Right lobe of liver (tissue), 6 donors: Measurements from ENCODE around the gene MORC2. TPM values are rescaled to one million over a fixed set of nuclear protein-coding genes. Genes with fewer than 3 reads are reported as not detected.

Experiments
- ATAC-seq, 4 donors: fragments of 200-7000 bp; cut with Tn5 transposase; one replicate each; pipeline ENCODE4 v1.9.1; 2020; ENCODE audit warnings: mild to moderate bottlenecking in 4 of 4, moderate library complexity in 4 of 4
- DNase-seq, 3 donors: peaks; one replicate each; pipeline ENCODE4 v3.0.0-alpha.2; 2020
- H3K27ac ChIP-seq, 3 donors: fragments of 200-600 bp; one replicate each; pipeline ENCODE4 v1.8.0; 2022
- H3K27me3 ChIP-seq, 2 donors: fragments of 200-600 bp; one replicate each; pipeline ENCODE4 v1.8.0; 2022
- H3K36me3 ChIP-seq, 4 donors: fragments of 200-600 bp; sonication (generic) in 1 of 4; one replicate each; pipeline versions ENCODE4 v1.5.1 to v1.8.0; 2017 to 2022; ENCODE audit warnings: control low read depth in 1 of 4
- H3K4me1 ChIP-seq, 4 donors: fragments of 200-600 bp; sonication (generic) in 1 of 4; one replicate each; pipeline versions ENCODE4 v1.5.1 to v1.8.0; 2017 to 2022; ENCODE audit warnings: control low read depth in 1 of 4
- H3K4me3 ChIP-seq, 3 donors: fragments of 200-600 bp; one replicate each; pipeline ENCODE4 v1.8.0; 2022
- H3K9me3 ChIP-seq, 4 donors: fragments of 200-600 bp; sonication (generic) in 1 of 4; one replicate each; pipeline versions ENCODE4 v1.5.1 to v1.8.0; 2017 to 2022; ENCODE audit warnings: control low read depth in 1 of 4
- POLR2A ChIP-seq: fragments of 450-650 bp; IDR thresholded peaks from one replicate; pipeline ENCODE4 v1.6.1; 2017; ENCODE audit warnings: antibody characterized with exemption, mild to moderate bottlenecking
- WGBS: methylation state at CpG from one replicate; pipeline ENCODE4 v1.1.6; 2018; ENCODE audit warnings: low coverage, low lambda C conversion rate; ENCODE audit not compliant: insufficient coverage; ENCODE audit errors: missing lambda C conversion rate; 5-methylcytosine and 5-hydroxymethylcytosine counted together
- intact Hi-C, 2 donors: fragments of 100-400 bp; cut with DNase I; formaldehyde crosslinking; loops; one replicate each; pipeline versions ENCODE4 v1.11.2 to v1.14.1; 2022
- total RNA-seq, 6 experiments: library from RNA; depleted of rRNA in 2 of 6; stranded (reverse); fragments of >200 nt in 2 of 6; fragmentation: NEBNext Ultra II Directional in 3 of 6; extraction: Animal tissue kit (Norgen Biotek cat#: 25700) in 3 of 6; gene quantifications; one replicate each; pipeline versions ENCODE4 v1.1.0 to v1.2.4, GENCODE V29; 2016 to 2023
- TF ChIP-seq, protein P1 (sequence below), 4 donors: fragments of 200-600 bp in 3 of 4; fragments of 450-650 bp in 1 of 4; IDR thresholded peaks; one replicate each; pipeline versions ENCODE4 v1.5.1 to v1.8.0; 2016 to 2022; ENCODE audit warnings: antibody characterized with exemption in 4 of 4, mild to moderate bottlenecking in 2 of 4
- donor health status: DM: no; HTN: yes; CAD: no.
- donor health status: DM: no; HTN: no; CAD: no.
- donor health status: DM: no; HTN: no; CAD: no.
- donor health status: DM: no; HTN: yes; CAD: no.
- donor health status: DM: no; HTN: yes; CAD: no.

Gene MORC2
- total RNA-seq, 6 experiments from 2014 or later: 7.0 to 15.6 (median 10.8) TPM

DNA sequence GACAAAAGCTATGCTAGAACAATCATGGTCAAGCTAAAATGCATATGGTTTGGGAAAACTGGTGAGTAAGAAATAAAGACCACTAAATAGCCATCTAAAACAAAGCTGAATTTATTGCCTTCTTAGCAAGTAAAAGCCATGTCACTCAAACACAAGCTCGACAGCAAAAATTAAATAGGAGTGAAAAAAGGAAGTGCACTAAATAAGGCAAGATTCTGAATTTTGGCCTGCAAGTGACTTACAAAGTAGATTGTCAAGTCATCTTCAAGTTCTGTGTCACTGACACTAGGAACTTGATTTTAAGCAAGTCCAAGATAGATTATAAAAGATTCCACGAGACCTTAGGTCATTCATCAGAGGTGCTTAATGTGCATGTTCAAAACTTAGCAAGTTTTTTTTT lies 27.9 kb upstream of the MORC2 start:
- no peaks in the 10 kb centered on the region for H3K27me3 ChIP-seq
- TF ChIP-seq, protein P1, sequence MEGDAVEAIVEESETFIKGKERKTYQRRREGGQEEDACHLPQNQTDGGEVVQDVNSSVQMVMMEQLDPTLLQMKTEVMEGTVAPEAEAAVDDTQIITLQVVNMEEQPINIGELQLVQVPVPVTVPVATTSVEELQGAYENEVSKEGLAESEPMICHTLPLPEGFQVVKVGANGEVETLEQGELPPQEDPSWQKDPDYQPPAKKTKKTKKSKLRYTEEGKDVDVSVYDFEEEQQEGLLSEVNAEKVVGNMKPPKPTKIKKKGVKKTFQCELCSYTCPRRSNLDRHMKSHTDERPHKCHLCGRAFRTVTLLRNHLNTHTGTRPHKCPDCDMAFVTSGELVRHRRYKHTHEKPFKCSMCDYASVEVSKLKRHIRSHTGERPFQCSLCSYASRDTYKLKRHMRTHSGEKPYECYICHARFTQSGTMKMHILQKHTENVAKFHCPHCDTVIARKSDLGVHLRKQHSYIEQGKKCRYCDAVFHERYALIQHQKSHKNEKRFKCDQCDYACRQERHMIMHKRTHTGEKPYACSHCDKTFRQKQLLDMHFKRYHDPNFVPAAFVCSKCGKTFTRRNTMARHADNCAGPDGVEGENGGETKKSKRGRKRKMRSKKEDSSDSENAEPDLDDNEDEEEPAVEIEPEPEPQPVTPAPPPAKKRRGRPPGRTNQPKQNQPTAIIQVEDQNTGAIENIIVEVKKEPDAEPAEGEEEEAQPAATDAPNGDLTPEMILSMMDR (IDR thresholded peaks at IDR 0.05): no peak
- no peak for TF ChIP-seq POLR2A
- no peak for DNase-seq
- peaks cover 0 to 5% (median 2%) of the 10 kb centered on the region in 4 donors for H3K4me1 ChIP-seq
- intact Hi-C loops: no loop called here
- WGBS: 44% methylated on average over 2 of the region's 2 CpGs
- ATAC-seq: no peak
- H3K4me3 ChIP-seq: no peak overlapping the region
- H3K36me3 ChIP-seq: no peaks in the 10 kb centered on the region
- no peaks in the 10 kb centered on the region for H3K9me3 ChIP-seq
- H3K27ac ChIP-seq: no peak overlapping the region

DNA sequence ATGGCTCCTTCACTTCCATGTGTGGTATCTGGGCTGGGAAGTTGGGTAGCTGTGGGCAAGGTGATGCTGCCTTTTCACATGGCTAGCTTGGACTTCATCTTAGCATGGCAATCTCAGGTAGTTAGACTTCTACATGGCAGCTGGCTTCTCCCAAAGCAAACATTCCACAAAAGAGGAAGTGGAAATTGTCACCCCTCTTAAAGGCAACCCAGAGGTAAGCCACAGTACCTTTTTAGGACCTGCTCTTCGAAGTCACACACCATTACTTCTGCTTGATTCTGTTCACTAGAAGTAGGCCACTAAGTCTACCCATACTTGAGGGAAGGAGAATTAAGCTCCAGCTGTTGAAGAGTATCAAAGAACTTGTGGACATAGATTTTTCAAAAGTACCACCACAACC lies 26.4 kb upstream of the MORC2 start:
- Histone ChIP-seq H3K4me1 (no peaks in the 10 kb centered on the region), H3K9me3 (no peaks in the 10 kb centered on the region), H3K4me3 (no peak overlapping the region), H3K27ac (no peak overlapping the region), H3K27me3 (no peaks in the 10 kb centered on the region), H3K36me3 (no peaks in the 10 kb centered on the region)
- no CpG with 5 or more reads among the region's 1 CpG for WGBS
- intact Hi-C loops: no loop called here
- no peak for DNase-seq
- TF ChIP-seq, protein P1 (IDR thresholded peaks at IDR 0.05): no peak
- no peak for TF ChIP-seq POLR2A
- ATAC-seq: no peak

DNA sequence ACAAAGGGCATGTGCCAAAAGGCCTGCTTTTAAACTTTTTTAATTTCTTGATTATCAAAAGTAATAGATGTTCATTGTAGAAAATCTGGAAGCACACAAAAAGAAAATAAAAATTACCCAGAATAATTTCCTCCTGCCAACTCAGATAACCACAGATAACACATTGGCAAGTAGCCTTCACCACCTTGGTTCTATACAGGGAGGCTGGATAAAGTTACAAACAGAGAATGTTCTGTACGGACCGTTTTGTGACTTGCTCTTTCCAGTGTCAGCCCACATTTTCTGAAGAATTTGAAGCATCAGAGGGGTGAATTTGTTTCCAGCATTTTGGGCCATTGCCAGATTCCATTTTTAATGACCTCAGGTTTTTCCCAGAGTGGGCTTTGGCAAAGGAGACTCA lies 24.0 kb upstream of the MORC2 start:
- 54% methylated on average over 2 of the region's 2 CpGs for WGBS
- Histone ChIP-seq H3K27me3 (no peaks in the 10 kb centered on the region), H3K27ac (no peak overlapping the region), H3K4me1 (no peaks in the 10 kb centered on the region), H3K36me3 (no peaks in the 10 kb centered on the region), H3K4me3 (no peak overlapping the region), H3K9me3 (no peaks in the 10 kb centered on the region)
- ATAC-seq (no peak), DNase-seq (no peak)
- intact Hi-C loops: no loop called here
- TF ChIP-seq POLR2A: no peak
- TF ChIP-seq, protein P1 (IDR thresholded peaks at IDR 0.05): no peak

DNA sequence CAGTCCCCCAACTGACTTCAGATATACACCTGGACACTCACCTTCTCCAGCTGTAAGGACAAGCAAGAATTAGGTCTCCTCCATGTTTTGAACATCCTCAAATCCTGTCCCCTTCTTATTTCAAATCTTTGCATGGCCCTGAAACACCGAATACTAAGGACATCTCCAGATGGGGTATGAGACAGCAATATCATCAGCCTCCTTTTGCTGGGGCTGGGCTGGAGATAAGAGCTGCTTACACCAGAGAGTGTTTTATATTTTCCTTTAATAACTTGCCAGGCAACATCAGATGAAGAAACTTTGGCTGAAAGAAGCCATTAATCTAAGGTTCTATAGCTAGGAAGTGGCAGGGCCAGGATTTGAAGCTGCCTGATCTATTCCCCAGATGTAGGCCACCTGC lies 22.1 kb upstream of the MORC2 start:
- Histone ChIP-seq H3K36me3 (no peaks in the 10 kb centered on the region), H3K4me3 (no peak overlapping the region), H3K27ac (no peak overlapping the region), H3K27me3 (no peaks in the 10 kb centered on the region), H3K4me1 (no peaks in the 10 kb centered on the region), H3K9me3 (no peaks in the 10 kb centered on the region)
- ATAC-seq (no peak), DNase-seq (no peak)
- intact Hi-C loops: no loop called here
- 80% methylated on average over 1 of the region's 1 CpG for WGBS
- TF ChIP-seq POLR2A: no peak
- TF ChIP-seq, protein P1 (IDR thresholded peaks at IDR 0.05): no peak

DNA sequence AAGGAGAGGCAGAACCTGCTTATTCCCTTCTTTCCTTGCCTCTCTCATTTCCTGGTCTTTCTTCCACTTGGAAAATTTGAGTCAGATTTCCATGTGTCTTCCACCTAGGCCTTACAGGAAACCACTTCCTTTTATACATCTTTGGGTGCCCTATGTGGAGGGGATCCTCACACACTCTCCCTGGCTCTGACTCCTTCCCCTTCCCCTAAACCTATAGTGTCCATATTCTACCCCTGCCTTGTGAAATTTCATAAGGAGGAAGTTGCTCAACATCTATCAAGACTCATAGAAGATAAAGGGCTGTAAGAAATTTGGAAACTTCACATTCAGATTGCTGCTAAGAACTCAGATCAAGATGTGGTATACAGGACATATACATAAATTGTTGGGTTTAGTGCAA lies 20.9 kb upstream of the MORC2 start:
- no peaks in the 10 kb centered on the region for H3K4me1 ChIP-seq
- DNase-seq (no peak), ATAC-seq (no peak)
- H3K4me3 ChIP-seq: no peak overlapping the region
- H3K9me3 ChIP-seq: no peaks in the 10 kb centered on the region
- H3K27ac ChIP-seq: no peak overlapping the region
- H3K36me3 ChIP-seq: no peaks in the 10 kb centered on the region
- TF ChIP-seq POLR2A: no peak
- TF ChIP-seq, protein P1 (IDR thresholded peaks at IDR 0.05): no peak
- no peaks in the 10 kb centered on the region for H3K27me3 ChIP-seq
- intact Hi-C loops: no loop called here
